IMR-90 (cell line): ENCODE data around the gene FBLN1.

Experiments
- CEBPB ChIP-seq: IDR thresholded peaks from 2 replicates; pipeline ENCODE4 v1.6.1; 2012; ENCODE audit warnings: low read depth, low read length, improper control_type of control experiment
- MAFK ChIP-seq: IDR thresholded peaks from 2 replicates; pipeline ENCODE4 v1.6.1; 2012; ENCODE audit warnings: low read depth, low read length, improper control_type of control experiment
- MXI1 ChIP-seq: IDR thresholded peaks from 2 replicates; pipeline ENCODE4 v1.6.1; 2012; ENCODE audit warnings: low read depth, mild to moderate bottlenecking, low read length, moderate library complexity, borderline replicate concordance
- NFE2L2 ChIP-seq: fragments of 150-350 bp; IDR thresholded peaks from 2 replicates; pipeline ENCODE4 v1.6.1; 2016; ENCODE audit warnings: low read depth, mild to moderate bottlenecking, low read length
- POLR2A ChIP-seq: IDR thresholded peaks from 2 replicates; pipeline ENCODE4 v1.6.1; 2012; ENCODE audit warnings: mild to moderate bottlenecking, low read depth, low read length
- RAD21 ChIP-seq: IDR thresholded peaks from 2 replicates; pipeline ENCODE4 v1.6.1; 2012; ENCODE audit warnings: low read length, improper control_type of control experiment
- RCOR1 ChIP-seq: IDR thresholded peaks from 2 replicates; pipeline ENCODE4 v1.6.1; 2012; ENCODE audit warnings: mild to moderate bottlenecking, low read length, improper control_type of control experiment; ENCODE audit not compliant: insufficient replicate concordance
- RFX5 ChIP-seq: IDR thresholded peaks from 2 replicates; pipeline ENCODE4 v1.8.0; 2012; ENCODE audit warnings: low read depth, mild to moderate bottlenecking, low read length, moderate library complexity
- SMC3 ChIP-seq: fragments of 150-350 bp; IDR thresholded peaks from 2 replicates; pipeline ENCODE4 v1.6.1; 2016; ENCODE audit warnings: low read depth, mild to moderate bottlenecking, antibody characterized with exemption, low read length, moderate library complexity
- TF ChIP-seq, protein P1 (sequence below): conservative IDR thresholded peaks from 2 replicates; pipeline ENCODE4 v1.5.1; 2012; ENCODE audit warnings: mild to moderate bottlenecking, low read depth, low read length, improper control_type of control experiment
- TF ChIP-seq, protein P2 (sequence below): fragments of 150-350 bp; IDR thresholded peaks from 2 replicates; pipeline ENCODE4 v1.6.1; 2017; ENCODE audit warnings: mild to moderate bottlenecking, antibody characterized with exemption, low read length, low read depth

DNA sequence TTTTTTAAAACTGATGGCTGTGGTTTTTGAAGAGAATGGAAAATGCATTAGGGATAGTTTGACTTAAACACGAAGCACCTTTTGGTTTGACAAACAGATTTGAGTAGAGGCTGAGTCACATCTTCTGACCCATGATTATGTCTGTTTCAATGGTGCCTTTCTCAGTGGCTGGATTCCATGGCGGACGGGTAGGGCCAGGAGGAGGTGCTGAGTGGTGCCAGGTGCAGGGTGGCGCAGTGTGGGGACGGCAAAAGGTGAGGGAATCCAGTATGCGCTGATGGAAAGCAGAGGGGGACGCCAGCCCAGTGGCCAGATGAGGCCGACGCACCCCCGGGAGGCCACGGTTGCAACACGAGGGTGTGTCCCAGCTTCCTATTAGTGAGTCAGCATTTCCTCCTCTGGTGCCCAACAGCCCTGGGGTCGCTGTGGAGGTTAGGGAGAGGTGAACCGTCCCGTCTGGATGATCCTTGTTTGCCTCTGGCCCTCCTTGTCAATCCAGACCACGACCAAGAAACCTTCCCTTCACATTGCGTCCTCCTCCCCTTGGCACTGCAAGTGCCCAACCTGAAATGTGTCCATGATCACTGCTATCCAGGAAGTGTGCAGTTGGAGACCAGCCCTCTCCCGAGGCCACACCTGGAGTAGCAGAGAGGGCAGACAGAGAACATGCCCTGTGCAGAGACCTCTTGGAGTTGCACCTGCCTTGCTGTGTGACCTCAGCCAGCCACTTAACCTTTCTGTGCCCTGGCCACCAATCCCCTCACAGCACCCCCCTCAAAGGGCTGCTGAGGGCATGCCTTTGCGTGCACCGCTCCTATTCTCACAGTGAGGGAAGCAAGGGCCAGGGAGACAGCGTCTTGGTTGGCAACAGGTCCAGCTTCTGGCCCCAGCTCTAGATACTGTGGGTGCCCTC, 136.4 kb downstream of the FBLN1 start:
- TF ChIP-seq, protein P1, sequence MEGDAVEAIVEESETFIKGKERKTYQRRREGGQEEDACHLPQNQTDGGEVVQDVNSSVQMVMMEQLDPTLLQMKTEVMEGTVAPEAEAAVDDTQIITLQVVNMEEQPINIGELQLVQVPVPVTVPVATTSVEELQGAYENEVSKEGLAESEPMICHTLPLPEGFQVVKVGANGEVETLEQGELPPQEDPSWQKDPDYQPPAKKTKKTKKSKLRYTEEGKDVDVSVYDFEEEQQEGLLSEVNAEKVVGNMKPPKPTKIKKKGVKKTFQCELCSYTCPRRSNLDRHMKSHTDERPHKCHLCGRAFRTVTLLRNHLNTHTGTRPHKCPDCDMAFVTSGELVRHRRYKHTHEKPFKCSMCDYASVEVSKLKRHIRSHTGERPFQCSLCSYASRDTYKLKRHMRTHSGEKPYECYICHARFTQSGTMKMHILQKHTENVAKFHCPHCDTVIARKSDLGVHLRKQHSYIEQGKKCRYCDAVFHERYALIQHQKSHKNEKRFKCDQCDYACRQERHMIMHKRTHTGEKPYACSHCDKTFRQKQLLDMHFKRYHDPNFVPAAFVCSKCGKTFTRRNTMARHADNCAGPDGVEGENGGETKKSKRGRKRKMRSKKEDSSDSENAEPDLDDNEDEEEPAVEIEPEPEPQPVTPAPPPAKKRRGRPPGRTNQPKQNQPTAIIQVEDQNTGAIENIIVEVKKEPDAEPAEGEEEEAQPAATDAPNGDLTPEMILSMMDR: no peak
- TF ChIP-seq POLR2A: no peak
- TF ChIP-seq RFX5: no peak
- no peak for TF ChIP-seq MAFK
- TF ChIP-seq, protein P2, sequence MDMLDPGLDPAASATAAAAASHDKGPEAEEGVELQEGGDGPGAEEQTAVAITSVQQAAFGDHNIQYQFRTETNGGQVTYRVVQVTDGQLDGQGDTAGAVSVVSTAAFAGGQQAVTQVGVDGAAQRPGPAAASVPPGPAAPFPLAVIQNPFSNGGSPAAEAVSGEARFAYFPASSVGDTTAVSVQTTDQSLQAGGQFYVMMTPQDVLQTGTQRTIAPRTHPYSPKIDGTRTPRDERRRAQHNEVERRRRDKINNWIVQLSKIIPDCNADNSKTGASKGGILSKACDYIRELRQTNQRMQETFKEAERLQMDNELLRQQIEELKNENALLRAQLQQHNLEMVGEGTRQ: no peak
- TF ChIP-seq NFE2L2: peak; percentile 56; the same call in 1 of the 2 replicates
- TF ChIP-seq MXI1: no peak
- no peak for TF ChIP-seq SMC3
- no peak for TF ChIP-seq RAD21
- TF ChIP-seq RCOR1: no peak
- TF ChIP-seq CEBPB: peak; percentile 59
